GM19324 (cell line): ENCODE data around the gene FAM219A.
"Not testable (repeated sequence)": the region's sequence is repeated elsewhere in the genome, so short reads cannot be mapped to it uniquely, and the experiment has no call there.

Source experiments
- ATAC-seq: cut with Tn5 transposase; IDR thresholded peaks from one replicate; pipeline ENCODE4 v1.9.1; 2021; ENCODE audit warnings: mild to moderate bottlenecking, moderate library complexity; ENCODE audit not compliant: unreplicated experiment, low FRiP score

Gene FAM219A

GRCh38 chr9:34485822-34486221 is 27.5 kb upstream of the FAM219A start:
- ATAC-seq = no peak

GRCh38 chr9:34484678-34485077 is 26.3 kb upstream of the FAM219A start:
- no peak for ATAC-seq

GRCh38 chr9:34482746-34483145 is 24.4 kb upstream of the FAM219A start:
- ATAC-seq = not testable (repeated sequence)

- ATAC-seq = not testable (repeated sequence)
Measured at GRCh38 chr9:34481620-34482019, 23.2 kb upstream of the FAM219A start.

GRCh38 chr9:34479431-34479866 is 21.1 kb upstream of the FAM219A start:
- ATAC-seq = no peak

- ATAC-seq = no peak
Measured at GRCh38 chr9:34477541-34477940, 19.2 kb upstream of the FAM219A start.

GRCh38 chr9:34475097-34475496 is 16.7 kb upstream of the FAM219A start:
- no peak for ATAC-seq

GRCh38 chr9:34465468-34465867 is 7.1 kb upstream of the FAM219A start:
- ATAC-seq = no peak

GRCh38 chr9:34464571-34464970 is 6.2 kb upstream of the FAM219A start:
- no peak for ATAC-seq

GRCh38 chr9:34463901-34464232 is 5.5 kb upstream of the FAM219A start:
- ATAC-seq = no peak

- ATAC-seq = no peak
Measured at GRCh38 chr9:34463098-34463900, 4.9 kb upstream of the FAM219A start.

- no peak for ATAC-seq
Measured at GRCh38 chr9:34459941-34460340, 1.6 kb upstream of the FAM219A start.

GRCh38 chr9:34459356-34459755 is 986 bp upstream of the FAM219A start:
- no peak for ATAC-seq

GRCh38 chr9:34458959-34459340 is 580 bp upstream of the FAM219A start:
- no peak for ATAC-seq

GRCh38 chr9:34457266-34458012 is 931 bp downstream of the FAM219A start:
- ATAC-seq = no peak

GRCh38 chr9:34456746-34457145 is 1.6 kb downstream of the FAM219A start:
- no peak for ATAC-seq

- no peak for ATAC-seq
Measured at GRCh38 chr9:34456151-34456550, 2.2 kb downstream of the FAM219A start.

GRCh38 chr9:34454571-34455065 is 3.8 kb downstream of the FAM219A start:
- no peak for ATAC-seq

GRCh38 chr9:34452568-34452967 is 5.8 kb downstream of the FAM219A start:
- ATAC-seq = no peak

- ATAC-seq = no peak
Measured at GRCh38 chr9:34451545-34451944, 6.8 kb downstream of the FAM219A start.

- ATAC-seq = no peak
Measured at GRCh38 chr9:34451135-34451534, 7.2 kb downstream of the FAM219A start.

- no peak for ATAC-seq
Measured at GRCh38 chr9:34450644-34451043, 7.7 kb downstream of the FAM219A start.
